Measurements from ENCODE around the gene PUDP. TPM values are rescaled to one million over a fixed set of nuclear protein-coding genes. Genes with fewer than 3 reads are reported as not detected.
"Not testable (repeated sequence)": the region's sequence is repeated elsewhere in the genome, so short reads cannot be mapped to it uniquely, and the experiment has no call there.

Gene PUDP
- 1 to 10 TPM; 3.2 to 8.8 TPM for polyA plus RNA-seq

DNA sequence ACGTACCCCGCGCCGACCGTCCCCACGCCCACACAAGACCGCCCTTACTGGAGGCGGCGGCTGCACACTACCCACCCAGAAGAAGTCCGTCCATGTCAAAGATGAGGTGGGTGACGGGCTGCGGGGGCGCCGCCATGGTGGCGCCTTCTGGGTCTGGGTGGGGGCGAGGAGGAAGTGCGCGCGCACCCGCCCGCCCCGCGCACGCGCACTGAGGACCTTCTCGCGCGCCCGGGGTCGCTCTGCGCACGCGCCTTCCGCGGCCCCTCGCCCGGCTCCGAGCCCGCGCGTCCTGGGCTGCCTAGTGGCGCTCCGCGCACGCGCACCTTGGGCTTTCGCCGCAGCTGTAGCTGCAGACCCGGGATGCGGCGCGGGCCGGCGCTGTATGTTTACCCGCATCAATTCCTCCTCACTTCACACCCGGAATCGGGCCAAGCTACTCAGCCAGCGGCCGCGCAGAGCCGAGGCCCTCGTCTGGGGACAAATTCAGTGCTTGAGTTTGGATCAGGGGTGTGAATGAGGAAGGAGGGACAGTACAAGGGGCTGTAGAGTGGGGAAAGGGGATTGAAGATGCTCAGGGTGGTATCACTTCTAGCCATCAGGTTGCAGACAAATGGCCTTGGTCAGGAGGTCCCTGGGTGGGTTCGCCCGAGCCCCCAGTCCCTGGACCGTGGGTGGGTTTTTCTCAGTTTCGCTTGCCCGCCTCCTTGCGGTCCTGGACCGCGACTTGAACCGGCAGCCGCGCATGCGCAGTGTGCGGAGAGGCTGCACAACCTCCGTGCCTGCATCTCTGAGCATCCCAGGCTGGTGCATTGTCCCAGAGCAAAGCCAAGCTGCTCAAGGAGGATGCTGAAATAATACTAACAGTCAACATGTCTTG, at the start of gene PUDP:
Gene PUDP, minus strand, starts transcription at position 176 of the 877 bp plus-strand sequence. Its CDS starts 40 bp downstream, at position 136.
- Histone ChIP-seq H3K27ac (ENCODE audit: low read depth in 2 of 2, low read length in 1 of 2) (peak within 1 kb of the TSS; percentile 91 to 95), H3K27me3 (ENCODE audit: control insufficient read depth in 1 of 2, insufficient read depth in 2 of 2, low read length in 2 of 2) (no peaks in the 10 kb centered on the region), H3K4me1 (ENCODE audit: control insufficient read depth in 2 of 2, insufficient read depth in 2 of 2, low read length in 1 of 2) (no peaks in the 10 kb centered on the region), H3K36me3 (ENCODE audit: control insufficient read depth in 2 of 2, insufficient read depth in 2 of 2, low read length in 1 of 2) (no peaks in the 10 kb centered on the region), H3K4me3 (ENCODE audit: low read depth in 1 of 2, low read length in 2 of 2) (peak within 1 kb of the TSS; percentile 80 to 89), H3K9me3 (ENCODE audit: control insufficient read depth in 2 of 2, insufficient read depth in 1 of 2, low read depth in 1 of 2, low read length in 1 of 2) (no peaks in the 10 kb centered on the region)
- WGBS, 2 donors: 0 to 1% methylated on average over 48 to 76 of the region's 76 CpGs

GRCh38 chrX:7194606-7195005, 46.7 kb upstream of the PUDP start:
- Histone ChIP-seq H3K4me1 (ENCODE audit: control insufficient read depth in 2 of 2, insufficient read depth in 2 of 2, low read length in 1 of 2) (no peaks in the 10 kb centered on the region), H3K36me3 (ENCODE audit: control insufficient read depth in 2 of 2, insufficient read depth in 2 of 2, low read length in 1 of 2) (no peaks in the 10 kb centered on the region), H3K27ac (ENCODE audit: low read depth in 2 of 2, low read length in 1 of 2) (no peak overlapping the region), H3K4me3 (ENCODE audit: low read depth in 1 of 2, low read length in 2 of 2) (no peak overlapping the region), H3K9me3 (ENCODE audit: control insufficient read depth in 2 of 2, insufficient read depth in 1 of 2, low read depth in 1 of 2, low read length in 1 of 2) (no peaks in the 10 kb centered on the region), H3K27me3 (ENCODE audit: control insufficient read depth in 1 of 2, insufficient read depth in 2 of 2, low read length in 2 of 2) (no peaks in the 10 kb centered on the region)
- WGBS, 2 donors: 94 to 96% methylated on average over 11 of the region's 11 CpGs

DNA sequence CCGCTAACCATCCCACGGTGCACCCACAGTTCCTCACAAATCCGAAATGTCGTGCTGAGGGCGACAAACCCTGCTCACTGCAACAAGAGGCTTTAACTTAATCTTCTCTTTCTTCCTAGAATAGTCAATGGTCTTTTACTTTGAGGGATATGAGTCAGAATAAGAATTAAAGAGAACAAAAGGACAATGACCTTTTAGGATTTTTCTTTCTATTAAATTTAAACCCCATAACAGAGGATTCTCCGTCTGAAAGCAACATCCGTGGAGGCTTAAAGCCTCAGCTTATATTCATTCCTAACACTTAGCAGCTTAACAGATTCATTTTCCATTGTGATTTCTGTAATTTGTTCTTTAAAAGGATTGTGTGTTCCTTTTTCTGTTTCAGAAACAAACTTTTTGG, 44.9 kb upstream of the PUDP start:
- H3K4me1 ChIP-seq (ENCODE audit: control insufficient read depth in 2 of 2, insufficient read depth in 2 of 2, low read length in 1 of 2): no peaks in the 10 kb centered on the region
- no peaks in the 10 kb centered on the region for H3K36me3 ChIP-seq (ENCODE audit: control insufficient read depth in 2 of 2, insufficient read depth in 2 of 2, low read length in 1 of 2)
- 78 to 83% methylated on average over 7 of the region's 7 CpGs for WGBS, 2 donors
- H3K9me3 ChIP-seq (ENCODE audit: control insufficient read depth in 2 of 2, insufficient read depth in 1 of 2, low read depth in 1 of 2, low read length in 1 of 2): no peaks in the 10 kb centered on the region
- no peaks in the 10 kb centered on the region for H3K27me3 ChIP-seq (ENCODE audit: control insufficient read depth in 1 of 2, insufficient read depth in 2 of 2, low read length in 2 of 2)
- H3K27ac ChIP-seq (ENCODE audit: low read depth in 2 of 2, low read length in 1 of 2): no peak overlapping the region
- no peak overlapping the region for H3K4me3 ChIP-seq (ENCODE audit: low read depth in 1 of 2, low read length in 2 of 2)

- WGBS, 2 donors: 88 to 95% methylated on average over 2 of the region's 2 CpGs
Observed at GRCh38 chrX:7191681-7192110, 43.7 kb upstream of the PUDP start.

GRCh38 chrX:7190157-7190556, 42.2 kb upstream of the PUDP start:
- H3K27ac ChIP-seq (ENCODE audit: low read depth in 2 of 2, low read length in 1 of 2): no peak overlapping the region
- 93 to 95% methylated on average over 2 of the region's 2 CpGs for WGBS, 2 donors
- no peak overlapping the region for H3K4me3 ChIP-seq (ENCODE audit: low read depth in 1 of 2, low read length in 2 of 2)
- H3K4me1 ChIP-seq (ENCODE audit: control insufficient read depth in 2 of 2, insufficient read depth in 2 of 2, low read length in 1 of 2): no peaks in the 10 kb centered on the region
- H3K36me3 ChIP-seq (ENCODE audit: control insufficient read depth in 2 of 2, insufficient read depth in 2 of 2, low read length in 1 of 2): no peaks in the 10 kb centered on the region
- H3K27me3 ChIP-seq (ENCODE audit: control insufficient read depth in 1 of 2, insufficient read depth in 2 of 2, low read length in 2 of 2): no peaks in the 10 kb centered on the region
- H3K9me3 ChIP-seq (ENCODE audit: control insufficient read depth in 2 of 2, insufficient read depth in 1 of 2, low read depth in 1 of 2, low read length in 1 of 2): no peaks in the 10 kb centered on the region

More at GRCh38 chrX:7191681-7192110, 43.7 kb upstream of the PUDP start:
- Histone ChIP-seq H3K4me3 (ENCODE audit: low read depth in 1 of 2, low read length in 2 of 2) (no peak overlapping the region), H3K27ac (ENCODE audit: low read depth in 2 of 2, low read length in 1 of 2) (no peak overlapping the region), H3K4me1 (ENCODE audit: control insufficient read depth in 2 of 2, insufficient read depth in 2 of 2, low read length in 1 of 2) (no peaks in the 10 kb centered on the region), H3K27me3 (ENCODE audit: control insufficient read depth in 1 of 2, insufficient read depth in 2 of 2, low read length in 2 of 2) (no peaks in the 10 kb centered on the region), H3K9me3 (ENCODE audit: control insufficient read depth in 2 of 2, insufficient read depth in 1 of 2, low read depth in 1 of 2, low read length in 1 of 2) (no peaks in the 10 kb centered on the region), H3K36me3 (ENCODE audit: control insufficient read depth in 2 of 2, insufficient read depth in 2 of 2, low read length in 1 of 2) (no peaks in the 10 kb centered on the region)

GRCh38 chrX:7188672-7189071, 40.7 kb upstream of the PUDP start:
- no peaks in the 10 kb centered on the region for H3K27me3 ChIP-seq (ENCODE audit: control insufficient read depth in 1 of 2, insufficient read depth in 2 of 2, low read length in 2 of 2)
- H3K9me3 ChIP-seq (ENCODE audit: control insufficient read depth in 2 of 2, insufficient read depth in 1 of 2, low read depth in 1 of 2, low read length in 1 of 2): no peaks in the 10 kb centered on the region
- 88 to 98% methylated on average over 2 of the region's 2 CpGs for WGBS, 2 donors
- no peaks in the 10 kb centered on the region for H3K36me3 ChIP-seq (ENCODE audit: control insufficient read depth in 2 of 2, insufficient read depth in 2 of 2, low read length in 1 of 2)
- H3K4me1 ChIP-seq (ENCODE audit: control insufficient read depth in 2 of 2, insufficient read depth in 2 of 2, low read length in 1 of 2): no peaks in the 10 kb centered on the region
- H3K27ac ChIP-seq (ENCODE audit: low read depth in 2 of 2, low read length in 1 of 2): no peak overlapping the region
- no peak overlapping the region for H3K4me3 ChIP-seq (ENCODE audit: low read depth in 1 of 2, low read length in 2 of 2)

- no peaks in the 10 kb centered on the region for H3K4me1 ChIP-seq (ENCODE audit: control insufficient read depth in 2 of 2, insufficient read depth in 2 of 2, low read length in 1 of 2)
- 68 to 81% methylated on average over 3 of the region's 3 CpGs for WGBS, 2 donors
- H3K36me3 ChIP-seq (ENCODE audit: control insufficient read depth in 2 of 2, insufficient read depth in 2 of 2, low read length in 1 of 2): no peaks in the 10 kb centered on the region
- H3K4me3 ChIP-seq (ENCODE audit: low read depth in 1 of 2, low read length in 2 of 2): no peak overlapping the region
- H3K27me3 ChIP-seq (ENCODE audit: control insufficient read depth in 1 of 2, insufficient read depth in 2 of 2, low read length in 2 of 2): no peaks in the 10 kb centered on the region
- H3K27ac ChIP-seq (ENCODE audit: low read depth in 2 of 2, low read length in 1 of 2): no peak overlapping the region
- no peaks in the 10 kb centered on the region for H3K9me3 ChIP-seq (ENCODE audit: control insufficient read depth in 2 of 2, insufficient read depth in 1 of 2, low read depth in 1 of 2, low read length in 1 of 2)
Observed at GRCh38 chrX:7184816-7185215, 36.9 kb upstream of the PUDP start.

DNA sequence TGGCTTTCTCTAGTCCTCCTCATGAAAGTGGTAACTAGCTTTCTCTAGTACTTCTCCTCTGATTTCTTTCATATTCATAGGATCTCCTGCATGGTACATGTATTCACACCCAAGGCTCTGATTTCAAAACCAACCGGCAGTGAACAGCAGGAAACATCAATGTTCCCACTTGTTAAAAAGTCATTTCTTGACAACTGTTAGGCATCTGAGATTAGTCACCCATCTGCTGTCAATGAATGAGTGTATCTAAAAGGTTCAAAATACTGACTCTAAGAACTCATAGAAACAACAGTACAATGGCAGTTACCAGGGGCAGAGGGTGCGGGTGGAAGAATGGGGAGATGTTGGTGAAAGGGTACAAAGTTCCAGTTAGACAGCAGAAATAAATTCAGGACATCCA, 31.5 kb upstream of the PUDP start:
- Histone ChIP-seq H3K36me3 (ENCODE audit: control insufficient read depth in 2 of 2, insufficient read depth in 2 of 2, low read length in 1 of 2) (no peaks in the 10 kb centered on the region), H3K27ac (ENCODE audit: low read depth in 2 of 2, low read length in 1 of 2) (no peak overlapping the region), H3K4me3 (ENCODE audit: low read depth in 1 of 2, low read length in 2 of 2) (no peak overlapping the region), H3K4me1 (ENCODE audit: control insufficient read depth in 2 of 2, insufficient read depth in 2 of 2, low read length in 1 of 2) (no peaks in the 10 kb centered on the region), H3K27me3 (ENCODE audit: control insufficient read depth in 1 of 2, insufficient read depth in 2 of 2, low read length in 2 of 2) (no peaks in the 10 kb centered on the region), H3K9me3 (ENCODE audit: control insufficient read depth in 2 of 2, insufficient read depth in 1 of 2, low read depth in 1 of 2, low read length in 1 of 2) (no peaks in the 10 kb centered on the region)
- WGBS, 2 donors: 90 to 93% methylated on average over 2 of the region's 2 CpGs

DNA sequence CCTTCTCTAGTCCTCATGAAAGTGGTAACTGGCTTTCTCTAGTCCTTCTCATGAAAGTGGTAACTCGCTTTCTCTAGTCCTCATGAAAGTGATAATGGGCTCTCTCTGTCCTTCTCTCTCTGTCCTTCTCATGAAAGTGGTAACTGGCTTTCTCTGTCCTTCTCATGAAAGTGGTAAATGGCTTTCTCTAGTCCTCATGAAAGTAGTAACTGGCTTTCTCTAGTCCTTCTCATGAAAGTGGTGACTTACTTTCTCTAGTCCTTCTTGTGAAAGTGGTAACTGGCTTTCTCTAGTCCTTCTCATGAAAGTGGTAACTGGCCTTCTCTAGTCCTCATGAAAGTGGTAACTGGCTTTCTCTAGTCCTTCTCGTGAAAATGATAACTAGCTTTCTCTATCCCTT, 30.9 kb upstream of the PUDP start:
- 92 to 97% methylated on average over 2 of the region's 2 CpGs for WGBS, 2 donors
- H3K27me3 ChIP-seq (ENCODE audit: control insufficient read depth in 1 of 2, insufficient read depth in 2 of 2, low read length in 2 of 2); H3K27ac ChIP-seq (ENCODE audit: low read depth in 2 of 2, low read length in 1 of 2); H3K9me3 ChIP-seq (ENCODE audit: control insufficient read depth in 2 of 2, insufficient read depth in 1 of 2, low read depth in 1 of 2, low read length in 1 of 2); H3K4me1 ChIP-seq (ENCODE audit: control insufficient read depth in 2 of 2, insufficient read depth in 2 of 2, low read length in 1 of 2); H3K4me3 ChIP-seq (ENCODE audit: low read depth in 1 of 2, low read length in 2 of 2); H3K36me3 ChIP-seq (ENCODE audit: control insufficient read depth in 2 of 2, insufficient read depth in 2 of 2, low read length in 1 of 2): not testable (repeated sequence)

GRCh38 chrX:7170898-7171297, 22.9 kb upstream of the PUDP start:
- Histone ChIP-seq H3K27ac (ENCODE audit: low read depth in 2 of 2, low read length in 1 of 2) (no peak overlapping the region), H3K9me3 (ENCODE audit: control insufficient read depth in 2 of 2, insufficient read depth in 1 of 2, low read depth in 1 of 2, low read length in 1 of 2) (no peaks in the 10 kb centered on the region), H3K4me1 (ENCODE audit: control insufficient read depth in 2 of 2, insufficient read depth in 2 of 2, low read length in 1 of 2) (no peaks in the 10 kb centered on the region), H3K4me3 (ENCODE audit: low read depth in 1 of 2, low read length in 2 of 2) (no peak overlapping the region), H3K27me3 (ENCODE audit: control insufficient read depth in 1 of 2, insufficient read depth in 2 of 2, low read length in 2 of 2) (no peaks in the 10 kb centered on the region), H3K36me3 (ENCODE audit: control insufficient read depth in 2 of 2, insufficient read depth in 2 of 2, low read length in 1 of 2) (no peaks in the 10 kb centered on the region)
- WGBS, 2 donors: 90 to 97% methylated on average over 3 of the region's 3 CpGs

Measured in esophagus (tissue), 2 donors.